NCI-H2196 treated with DMSO at 0.1 percent for 48 hours (cell line): Measurements from ENCODE around the gene SLC10A7.

Experiments
- DNase-seq: peaks from one replicate; lab custom pipeline; 2025; ENCODE audit not compliant: unreplicated experiment; lab: John Stamatoyannopoulos, UW

SLC10A7 gene

GRCh38 chr4:146495269-146495668, 26.5 kb downstream of the SLC10A7 start:
- DNase-seq = no peak

- no peak for DNase-seq
Measured at GRCh38 chr4:146494143-146494542, 27.6 kb downstream of the SLC10A7 start.

- DNase-seq = no peak
Measured at GRCh38 chr4:146490106-146490505, 31.6 kb downstream of the SLC10A7 start.

- DNase-seq = no peak
Measured at GRCh38 chr4:146488495-146489174, 33.1 kb downstream of the SLC10A7 start.

GRCh38 chr4:146486565-146486964, 35.2 kb downstream of the SLC10A7 start:
- DNase-seq = no peak

GRCh38 chr4:146485968-146486367, 35.8 kb downstream of the SLC10A7 start:
- DNase-seq = no peak

GRCh38 chr4:146482788-146483187, 39.0 kb downstream of the SLC10A7 start:
- no peak for DNase-seq

GRCh38 chr4:146481246-146481645, 40.5 kb downstream of the SLC10A7 start:
- no peak for DNase-seq

GRCh38 chr4:146478009-146478408, 43.7 kb downstream of the SLC10A7 start:
- no peak for DNase-seq

- DNase-seq = no peak
Measured at GRCh38 chr4:146477054-146477453, 44.7 kb downstream of the SLC10A7 start.

GRCh38 chr4:146472404-146472803, 49.3 kb downstream of the SLC10A7 start:
- DNase-seq = no peak

- no peak for DNase-seq
Measured at GRCh38 chr4:146470604-146471003, 51.1 kb downstream of the SLC10A7 start.

GRCh38 chr4:146469022-146469421, 52.7 kb downstream of the SLC10A7 start:
- DNase-seq = no peak

GRCh38 chr4:146465628-146466027, 56.1 kb downstream of the SLC10A7 start:
- no peak for DNase-seq

- no peak for DNase-seq
Measured at GRCh38 chr4:146462251-146462650, 59.5 kb downstream of the SLC10A7 start.

GRCh38 chr4:146458594-146458993, 63.1 kb downstream of the SLC10A7 start:
- DNase-seq = no peak

- no peak for DNase-seq
Measured at GRCh38 chr4:146456681-146457080, 65.1 kb downstream of the SLC10A7 start.

- DNase-seq = no peak
Measured at GRCh38 chr4:146453181-146453807, 68.4 kb downstream of the SLC10A7 start.

GRCh38 chr4:146450524-146450923, 71.2 kb downstream of the SLC10A7 start:
- DNase-seq = no peak

GRCh38 chr4:146446555-146446954, 75.2 kb downstream of the SLC10A7 start:
- DNase-seq = no peak

- no peak for DNase-seq
Measured at GRCh38 chr4:146445198-146446150, 76.3 kb downstream of the SLC10A7 start.

- DNase-seq = no peak
Measured at GRCh38 chr4:146443525-146443924, 78.2 kb downstream of the SLC10A7 start.
